Activated B cell treated with CpG ODN at 0.5 μM for 24 hours (primary cell): ENCODE data around the gene PHLPP1. TPM values are rescaled to one million over a fixed set of nuclear protein-coding genes. Genes with fewer than 3 reads are reported as not detected.

Experiments
- ATAC-seq: fragments of 200-7000 bp; cut with Tn5 transposase; one replicate; pipeline ENCODE4 v1.10.0; 2021; ENCODE audit warnings: low read depth, mild to moderate bottlenecking, moderate library complexity
- CTCF ChIA-PET: fragments of 350-600 bp; sonication (Branson Sonifier 250); formaldehyde crosslinking; loops from one replicate; lab custom pipeline; 2021; ENCODE audit warnings: antibody characterized with exemption; lab: Charles Lee
- POLR2A ChIA-PET: fragments of 350-600 bp; sonication (Branson Sonifier 250); formaldehyde crosslinking; loops from one replicate; lab custom pipeline; 2021; ENCODE audit warnings: antibody characterized with exemption; lab: Charles Lee
- DNase-seq: peaks from one replicate; pipeline ENCODE4 v3.0.0; 2022
- H3K27ac Mint-ChIP-seq: one replicate; pipeline ENCODE4 v1.8.0; 2020; ENCODE audit warnings: mixed read lengths
- H3K27me3 Mint-ChIP-seq: one replicate; pipeline ENCODE4 v1.8.0; 2021; ENCODE audit warnings: mixed read lengths
- H3K36me3 Mint-ChIP-seq: one replicate; pipeline ENCODE4 v1.8.0; 2021; ENCODE audit warnings: low read depth, mixed read lengths
- H3K4me1 Mint-ChIP-seq: one replicate; pipeline ENCODE4 v1.8.0; 2021; ENCODE audit warnings: mixed read lengths
- H3K4me3 Mint-ChIP-seq: one replicate; pipeline ENCODE4 v1.8.0; 2020; ENCODE audit warnings: mild to moderate bottlenecking, mixed read lengths
- H3K9me3 Mint-ChIP-seq: one replicate; pipeline ENCODE4 v1.8.0; 2020; ENCODE audit warnings: mixed read lengths
- CTCF ChIP-seq: fragments of 200-600 bp; IDR thresholded peaks from one replicate; pipeline ENCODE4 v1.8.0; 2022; ENCODE audit warnings: antibody characterized with exemption, mild to moderate bottlenecking
- intact Hi-C: fragments of 100-400 bp; cut with micrococcal nuclease; formaldehyde crosslinking; loops from one replicate; pipeline ENCODE4 v1.15.1; 2024
- total RNA-seq: library from RNA; stranded (reverse); gene quantifications from 2 replicates; pipeline ENCODE4 v1.2.3, GENCODE V29; 2022

Gene PHLPP1
- total RNA-seq, 1 donor from 2014 or later = 16.1 TPM

- ATAC-seq (no peak), DNase-seq (no peak)
- Mint-ChIP-seq H3K4me1 (no peaks in the 10 kb centered on the region), H3K4me3 (no peak overlapping the region), H3K9me3 (no peaks in the 10 kb centered on the region), H3K27me3 (no peaks in the 10 kb centered on the region), H3K27ac (no peak overlapping the region), H3K36me3 (peaks cover 4% of the 10 kb centered on the region)
- intact Hi-C loops = loop anchor here (10.0 kb wide), 2 partner anchors 562 to 1512 kb away; partner anchors contain the start of gene VPS4B
- CTCF ChIA-PET = no interaction called here
- TF ChIP-seq CTCF = no peak
- POLR2A ChIA-PET = no interaction called here
These were observed 147.1 kb downstream of the PHLPP1 start for GRCh38 chr18:62862466-62862865.

GRCh38 chr18:62863579-62864001 is 148.2 kb downstream of the PHLPP1 start:
- Mint-ChIP-seq H3K4me1 (no peaks in the 10 kb centered on the region), H3K9me3 (no peaks in the 10 kb centered on the region), H3K4me3 (no peak overlapping the region), H3K36me3 (peaks cover 4% of the 10 kb centered on the region), H3K27me3 (no peaks in the 10 kb centered on the region), H3K27ac (no peak overlapping the region)
- DNase-seq (no peak), ATAC-seq (no peak)
- CTCF ChIA-PET = no interaction called here
- TF ChIP-seq CTCF = no peak
- POLR2A ChIA-PET = no interaction called here
- intact Hi-C loops = loop anchor here (10.0 kb wide), 2 partner anchors 561 to 1511 kb away; partner anchors contain the start of gene VPS4B

GRCh38 chr18:62865498-62865897 is 150.2 kb downstream of the PHLPP1 start:
- intact Hi-C loops = loop anchor here (10.0 kb wide), 2 partner anchors 559 to 1509 kb away; partner anchors contain the start of gene VPS4B
- Mint-ChIP-seq H3K27me3 (no peaks in the 10 kb centered on the region), H3K4me3 (no peak overlapping the region), H3K36me3 (peaks cover 4% of the 10 kb centered on the region), H3K4me1 (peaks cover 15% of the 10 kb centered on the region), H3K9me3 (no peaks in the 10 kb centered on the region), H3K27ac (no peak overlapping the region)
- DNase-seq (no peak), ATAC-seq (no peak)
- ChIA-PET POLR2A (interaction anchor here (1.3 kb wide), 1 partner anchor 150 kb away, joined by 7 read pairs; the partner anchor contains the start of gene PHLPP1), CTCF (no interaction called here)
- no peak for TF ChIP-seq CTCF

- Mint-ChIP-seq H3K4me3 (no peak overlapping the region), H3K27me3 (no peaks in the 10 kb centered on the region), H3K36me3 (peaks cover 4% of the 10 kb centered on the region), H3K4me1 (peaks cover 15% of the 10 kb centered on the region), H3K27ac (no peak overlapping the region), H3K9me3 (no peaks in the 10 kb centered on the region)
- no peak for TF ChIP-seq CTCF
- intact Hi-C loops = loop anchor here (10.0 kb wide), 2 partner anchors 557 to 1507 kb away; partner anchors contain the start of gene VPS4B
- ChIA-PET POLR2A (no interaction called here), CTCF (no interaction called here)
- DNase-seq (no peak), ATAC-seq (no peak)
These were observed 152.2 kb downstream of the PHLPP1 start for GRCh38 chr18:62867534-62867933.

GRCh38 chr18:62868645-62869044 is 153.3 kb downstream of the PHLPP1 start:
- no peak for ATAC-seq
- H3K4me1 Mint-ChIP-seq = peaks cover 15% of the 10 kb centered on the region
- H3K27ac Mint-ChIP-seq = no peak overlapping the region
- DNase-seq = no peak
- ChIA-PET POLR2A (interaction anchor here (0.7 to 1.2 kb wide), 2 partner anchors 154 kb away, joined by 6 to 10 read pairs; partner anchors contain the start of gene PHLPP1), CTCF (interaction anchor here (1.1 kb wide), 1 partner anchor 154 kb away, joined by 3 read pairs; no protein-coding TSS in a partner anchor)
- no peak overlapping the region for H3K4me3 Mint-ChIP-seq
- intact Hi-C loops = loop anchor here (1.0 to 10.0 kb wide), 3 partner anchors 153 to 1506 kb away; partner anchors contain the start of genes PHLPP1 and VPS4B
- TF ChIP-seq CTCF = no peak
- peaks cover 2% of the 10 kb centered on the region for H3K36me3 Mint-ChIP-seq
- H3K27me3 Mint-ChIP-seq = no peaks in the 10 kb centered on the region
- no peaks in the 10 kb centered on the region for H3K9me3 Mint-ChIP-seq
